SK-N-MC (cell line): ENCODE measurements around the gene ADAP1.
"Not testable (repeated sequence)": the region's sequence is repeated elsewhere in the genome, so short reads cannot be mapped to it uniquely, and the experiment has no call there.

Experiments used
- DNase-seq: peaks from one replicate; pipeline ENCODE4 v3.0.0-alpha.2; 2011; ENCODE audit warnings: low read depth, low spot score
- H3K27ac ChIP-seq: fragments of 200-600 bp; sonication (generic); 2 replicates; pipeline ENCODE4 v1.5.1; 2016; ENCODE audit warnings: mixed run types
- H3K36me3 ChIP-seq: fragments of 200-600 bp; sonication (generic); 2 replicates; pipeline ENCODE4 v1.6.1; 2017; ENCODE audit warnings: antibody characterized with exemption, low read length, mixed read lengths; ENCODE audit not compliant: insufficient read depth
- H3K4me3 ChIP-seq: fragments of 200-600 bp; sonication (generic); 2 replicates; pipeline ENCODE4 v1.5.1; 2016
- H3K9ac ChIP-seq: fragments of 200-600 bp; sonication (generic); 2 replicates; pipeline ENCODE4 v1.8.0; 2017; ENCODE audit warnings: mixed run types, mixed read lengths; ENCODE audit not compliant: insufficient read length
- H3K9me3 ChIP-seq: fragments of 200-600 bp; sonication (generic); 2 replicates; pipeline ENCODE4 v1.6.1; 2017; ENCODE audit warnings: low read depth, mild to moderate bottlenecking, antibody characterized with exemption, low read length, moderate library complexity, mixed read lengths
- EZH2 ChIP-seq: fragments of 200-600 bp; sonication (generic); IDR thresholded peaks from one replicate; pipeline ENCODE4 v1.6.1; 2017; ENCODE audit warnings: antibody characterized with exemption
- FOXP2 ChIP-seq: optimal IDR thresholded peaks from 2 replicates; pipeline ENCODE3; 2011; ENCODE audit warnings: mild to moderate bottlenecking, moderate library complexity; ENCODE audit not compliant: insufficient read depth; ENCODE audit errors: extremely low read length, control extremely low read depth
- POLR2AphosphoS5 ChIP-seq: IDR thresholded peaks from 2 replicates; pipeline ENCODE4 v1.6.1; 2012; ENCODE audit warnings: mild to moderate bottlenecking, low read depth, low read length, borderline replicate concordance

ADAP1 gene, protein sequence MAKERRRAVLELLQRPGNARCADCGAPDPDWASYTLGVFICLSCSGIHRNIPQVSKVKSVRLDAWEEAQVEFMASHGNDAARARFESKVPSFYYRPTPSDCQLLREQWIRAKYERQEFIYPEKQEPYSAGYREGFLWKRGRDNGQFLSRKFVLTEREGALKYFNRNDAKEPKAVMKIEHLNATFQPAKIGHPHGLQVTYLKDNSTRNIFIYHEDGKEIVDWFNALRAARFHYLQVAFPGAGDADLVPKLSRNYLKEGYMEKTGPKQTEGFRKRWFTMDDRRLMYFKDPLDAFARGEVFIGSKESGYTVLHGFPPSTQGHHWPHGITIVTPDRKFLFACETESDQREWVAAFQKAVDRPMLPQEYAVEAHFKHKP

DNA sequence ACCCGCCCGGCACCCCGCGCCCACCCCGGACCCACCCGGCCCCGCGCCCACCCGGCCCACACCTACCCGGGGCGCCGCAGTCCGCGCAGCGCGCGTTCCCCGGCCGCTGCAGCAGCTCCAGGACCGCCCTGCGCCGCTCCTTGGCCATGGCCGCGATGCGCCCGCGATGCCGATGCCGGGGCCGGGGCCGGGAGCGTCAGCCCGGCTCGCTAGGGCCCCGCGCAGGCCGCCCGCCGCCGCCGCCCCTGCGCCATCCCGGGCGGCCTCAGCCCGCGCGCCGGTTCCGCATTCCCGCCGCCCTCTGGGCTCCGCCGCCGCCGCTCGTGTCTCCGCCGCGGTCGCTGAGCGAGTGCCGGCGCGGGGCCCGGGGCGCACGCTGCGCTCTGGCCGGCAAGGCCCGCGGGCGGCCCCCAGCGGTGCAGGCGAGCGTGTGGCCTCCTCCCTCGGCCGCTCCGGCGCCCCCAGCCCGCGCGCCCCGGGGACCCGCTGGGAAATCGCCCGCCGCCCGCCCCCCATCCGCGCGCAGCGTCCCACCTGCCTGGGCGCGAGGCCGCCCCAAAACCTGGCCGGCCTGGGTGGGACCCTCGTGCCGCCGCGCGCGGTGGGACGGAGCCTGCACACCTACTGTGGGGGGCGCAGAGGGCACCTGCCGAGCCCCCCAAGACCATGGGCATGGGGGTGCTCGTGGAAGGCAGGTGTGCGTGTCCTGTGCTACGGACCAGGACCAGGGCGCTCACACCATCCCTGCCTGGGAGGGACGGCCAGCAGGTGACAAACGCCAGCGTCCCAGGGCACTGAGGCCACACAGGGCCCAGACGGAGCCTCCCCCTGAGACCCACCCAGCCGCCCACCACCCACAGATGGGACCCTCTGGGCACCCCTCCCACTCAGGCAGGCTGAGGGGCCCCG is at the start of gene ADAP1:
Gene ADAP1, minus strand, starts transcription at position 351 of the 909 bp plus-strand sequence. Its CDS starts 203 bp downstream, at position 148.
- peak within 1 kb of the TSS; percentile 62 for H3K4me3 ChIP-seq
- no peak for DNase-seq

DNA sequence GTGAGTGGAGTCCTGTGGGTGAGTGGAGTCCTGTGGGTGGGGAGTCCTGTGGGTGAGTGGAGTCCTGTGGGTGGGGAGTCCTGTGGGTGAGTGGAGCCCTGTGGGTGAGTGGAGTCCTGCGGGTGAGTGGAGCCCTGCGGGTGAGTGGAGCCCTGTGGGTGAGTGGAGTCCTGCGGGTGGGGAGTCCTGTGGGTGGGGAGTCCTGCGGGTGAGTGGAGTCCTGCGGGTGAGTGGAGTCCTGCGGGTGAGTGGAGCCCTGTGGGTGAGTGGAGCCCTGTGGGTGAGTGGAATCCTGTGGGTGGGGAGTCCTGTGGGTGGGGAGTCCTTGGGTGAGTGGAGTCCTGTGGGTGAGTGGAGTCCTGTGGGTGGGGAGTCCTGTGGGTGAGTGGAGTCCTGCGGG is 48.0 kb upstream of the ADAP1 start:
- not testable (repeated sequence) for H3K27ac ChIP-seq, H3K9me3 ChIP-seq, H3K4me3 ChIP-seq, DNase-seq, H3K9ac ChIP-seq, H3K36me3 ChIP-seq

More for the DNA sequence above, at the start of gene ADAP1:
- no peaks in the 10 kb centered on the region for H3K36me3 ChIP-seq
- TF ChIP-seq FOXP2 (no peak), POLR2AphosphoS5 (no peak), EZH2 (no peak)
- H3K9ac ChIP-seq, result no peak within 1 kb of the TSS
- no peak within 1 kb of the TSS for H3K27ac ChIP-seq
- H3K9me3 ChIP-seq, result no peaks in the 10 kb centered on the region

DNA sequence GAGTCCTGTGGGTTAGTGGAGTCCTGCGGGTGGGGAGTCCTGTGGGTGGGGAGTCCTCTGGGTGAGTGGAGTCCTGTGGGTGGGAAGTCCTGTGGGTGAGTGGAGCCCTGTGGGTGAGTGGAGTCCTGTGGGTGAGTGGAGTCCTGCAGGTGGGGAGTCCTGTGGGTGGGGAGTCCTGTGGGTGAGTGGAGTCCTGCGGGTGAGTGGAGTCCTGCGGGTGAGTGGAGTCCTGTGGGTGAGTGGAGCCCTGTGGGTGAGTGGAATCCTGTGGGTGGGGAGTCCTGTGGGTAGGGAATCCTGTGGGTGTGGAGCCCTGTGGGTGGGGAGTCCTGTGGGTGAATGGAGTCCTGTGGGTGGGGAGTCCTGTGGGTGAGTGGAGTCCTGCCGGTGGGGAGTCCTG is 47.5 kb upstream of the ADAP1 start:
- not testable (repeated sequence) for DNase-seq, H3K9ac ChIP-seq, H3K4me3 ChIP-seq, H3K27ac ChIP-seq, H3K36me3 ChIP-seq, H3K9me3 ChIP-seq

DNA sequence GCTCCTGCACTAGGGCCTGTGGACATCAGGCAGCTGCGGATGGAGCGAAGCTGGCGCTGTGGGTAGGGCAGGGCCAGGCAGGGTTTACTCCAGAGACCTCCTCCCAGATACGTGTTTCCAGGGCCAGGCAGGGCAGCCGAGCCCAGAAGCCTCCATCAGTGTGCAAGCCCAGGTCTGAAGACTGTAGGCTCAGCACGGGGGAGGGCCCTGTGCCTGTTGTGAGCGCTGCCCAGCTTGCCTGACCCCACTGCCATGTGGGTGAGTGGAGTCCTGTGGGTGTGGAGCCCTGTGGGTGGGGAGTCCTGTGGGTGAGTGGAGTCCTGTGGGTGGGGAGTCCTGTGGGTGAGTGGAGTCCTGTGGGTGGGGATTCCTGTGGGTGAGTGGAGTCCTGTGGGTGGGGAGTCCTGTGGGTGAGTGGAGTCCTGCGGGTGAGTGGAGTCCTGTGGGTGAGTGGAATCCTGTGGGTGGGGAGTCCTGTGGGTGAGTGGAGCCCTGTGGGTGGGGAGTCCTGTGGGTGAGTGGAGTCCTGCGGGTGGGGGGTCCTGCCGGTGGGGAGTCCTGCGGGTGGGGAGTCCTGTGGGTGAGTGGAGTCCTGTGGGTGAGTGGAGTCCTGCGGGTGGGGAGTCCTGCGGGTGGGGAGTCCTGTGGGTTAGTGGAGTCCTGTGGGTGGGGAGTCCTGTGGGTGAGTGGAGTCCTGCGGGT is 46.7 kb upstream of the ADAP1 start:
- not testable (repeated sequence) for H3K27ac ChIP-seq, H3K4me3 ChIP-seq, DNase-seq, H3K36me3 ChIP-seq, H3K9ac ChIP-seq, H3K9me3 ChIP-seq

DNA sequence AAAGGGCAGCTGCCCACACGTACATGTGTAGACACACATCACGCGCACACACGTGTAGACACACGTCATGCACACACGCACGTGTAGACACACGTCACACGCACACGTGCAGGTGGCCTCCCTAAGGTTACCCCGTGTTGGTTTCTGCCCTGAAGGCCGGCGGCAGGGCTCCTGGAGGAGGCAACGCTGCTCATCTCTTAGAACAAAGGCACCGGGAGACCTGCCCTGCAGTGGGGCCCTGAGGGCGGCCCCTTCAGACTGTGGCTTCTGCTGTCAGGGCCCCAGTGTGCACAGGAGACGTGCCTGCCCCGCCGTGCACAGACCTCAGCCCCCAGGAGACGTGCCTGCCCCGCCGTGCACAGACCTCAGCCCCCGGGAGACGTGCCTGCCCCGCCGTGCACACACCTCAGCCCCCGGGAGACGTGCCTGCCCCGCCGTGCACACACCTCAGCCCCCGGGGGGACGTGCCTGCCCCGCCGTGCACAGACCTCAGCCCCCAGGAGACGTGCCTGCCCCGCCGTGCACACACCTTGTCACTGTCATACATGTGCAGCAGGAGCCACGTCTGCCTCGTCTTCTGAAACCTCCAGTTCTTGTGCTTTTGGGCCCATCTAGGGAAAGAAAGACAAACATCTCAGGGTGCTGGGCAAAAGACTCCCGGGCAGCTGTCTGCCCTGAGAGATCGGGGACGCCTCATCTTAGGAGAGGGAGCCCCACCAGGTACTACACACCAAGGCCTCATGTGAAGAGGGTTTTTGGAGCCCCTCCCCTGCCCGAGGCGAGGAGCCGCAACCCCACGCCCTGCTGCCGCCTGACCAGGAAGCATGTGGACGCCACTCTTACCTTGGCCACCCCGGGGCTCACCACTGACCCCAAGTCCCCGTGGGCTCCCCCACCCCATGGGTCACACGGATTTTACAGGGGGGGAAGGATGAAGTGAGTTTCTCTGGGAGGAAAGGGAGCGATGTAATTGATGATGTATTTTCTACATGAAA is 45.8 kb upstream of the ADAP1 start:
- TF ChIP-seq FOXP2 (no peak), EZH2 (no peak), POLR2AphosphoS5 (no peak)
- no peaks in the 10 kb centered on the region for H3K36me3 ChIP-seq
- H3K4me3 ChIP-seq, result no peak overlapping the region
- no peaks in the 10 kb centered on the region for H3K9me3 ChIP-seq
- H3K27ac ChIP-seq, result no peak overlapping the region
- no peak overlapping the region for H3K9ac ChIP-seq
- DNase-seq, result no peak

DNA sequence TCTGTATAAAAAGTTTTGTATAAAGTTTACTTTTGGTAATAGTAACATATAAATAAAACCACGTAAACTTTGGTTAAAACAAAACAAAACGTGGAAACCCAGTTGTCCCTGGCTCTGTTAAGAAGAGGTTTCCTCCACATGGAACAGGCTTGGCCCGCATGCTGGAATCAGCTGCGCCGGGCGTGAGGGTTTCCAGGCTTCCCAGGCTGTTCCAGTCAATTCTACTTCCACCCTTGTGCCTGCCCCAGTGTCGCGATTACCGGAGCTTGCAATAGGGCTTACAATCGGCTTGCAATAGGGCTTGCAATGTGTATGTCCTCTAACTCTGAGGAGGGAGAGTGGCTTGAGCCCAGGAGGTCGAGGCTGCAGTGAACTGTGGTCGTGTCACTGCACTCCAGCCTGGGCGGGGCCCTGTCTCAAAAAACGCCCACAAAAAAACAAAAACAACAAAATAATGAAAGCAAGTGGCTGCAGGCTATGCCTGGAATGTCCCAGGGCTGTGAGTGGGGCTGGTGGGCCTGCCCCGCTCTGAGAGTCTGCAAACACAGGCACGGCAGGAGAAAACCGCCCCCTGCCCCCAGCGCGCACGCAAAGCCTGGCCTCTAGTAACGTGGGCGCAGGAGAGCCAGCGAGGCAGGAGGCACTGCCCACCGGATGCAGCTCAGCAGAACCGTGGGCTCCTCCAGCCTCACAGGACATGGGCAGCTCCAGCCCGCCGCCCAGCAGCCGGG is 44.8 kb upstream of the ADAP1 start:
- peak overlapping the region; percentile 64 for H3K27ac ChIP-seq
- DNase-seq, result no peak
- H3K36me3 ChIP-seq, result no peaks in the 10 kb centered on the region
- TF ChIP-seq POLR2AphosphoS5 (no peak), FOXP2 (no peak), EZH2 (no peak)
- H3K4me3 ChIP-seq, result no peak overlapping the region
- H3K9me3 ChIP-seq, result no peaks in the 10 kb centered on the region
- no peak overlapping the region for H3K9ac ChIP-seq
